Measurements from ENCODE around the gene TRIM50. TPM values are rescaled to one million over a fixed set of nuclear protein-coding genes. Genes with fewer than 3 reads are reported as not detected.

Gene TRIM50
- total RNA-seq, 1 experiment from 2014 or later = not detected

Other genes starting within 250 kb of the TRIM50 start
- gene SPDYE9, start 242.0 kb downstream of the TRIM50 start, total RNA-seq (2014; rRNA removed; shearing (Covaris generic)) = not detected in 2 replicates
- gene NSUN5, start 19.3 kb downstream of the TRIM50 start, total RNA-seq (2014; rRNA removed; shearing (Covaris generic)) = 20.3 and 30.2 TPM in 2 replicates
- not detected in 2 replicates for gene FKBP6, start 79 bp upstream of the TRIM50 start, total RNA-seq (2014; rRNA removed; shearing (Covaris generic))
- gene FZD9, start 105.7 kb upstream of the TRIM50 start, total RNA-seq (2014; rRNA removed; shearing (Covaris generic)) = 0.10 and 0.12 TPM in 2 replicates
- 50.3 and 87.8 TPM in 2 replicates for gene BAZ1B, start 194.2 kb upstream of the TRIM50 start, total RNA-seq (2014; rRNA removed; shearing (Covaris generic))
- 60.7 and 68.3 TPM in 2 replicates for gene BCL7B, start 229.6 kb upstream of the TRIM50 start, total RNA-seq (2014; rRNA removed; shearing (Covaris generic))

Measured in M059J (cell line).